Epithelial cell of esophagus (primary cell): ENCODE measurements around the gene PPP1R12B.

Experiments
- DNase-seq: peaks from one replicate; pipeline ENCODE4 v3.0.0; 2010; ENCODE audit warnings: low read depth
- H3K4me3 ChIP-seq: 2 replicates; pipeline ENCODE4 v1.5.1; 2011; ENCODE audit warnings: mild to moderate bottlenecking, low read length, control low read depth
- CTCF ChIP-seq: IDR thresholded peaks from 2 replicates; pipeline ENCODE4 v1.5.1; 2011; ENCODE audit warnings: low read depth, mild to moderate bottlenecking, low read length, control low read depth, inconsistent platforms; ENCODE audit not compliant: insufficient read depth; ENCODE audit errors: missing control alignments

Gene PPP1R12B

GRCh38 chr1:202310071-202310725, 38.3 kb upstream of the PPP1R12B start:
- H3K4me3 ChIP-seq = no peak overlapping the region
- TF ChIP-seq CTCF = no peak
- no peak for DNase-seq

GRCh38 chr1:202310746-202311145, 37.8 kb upstream of the PPP1R12B start:
- no peak for DNase-seq
- no peak overlapping the region for H3K4me3 ChIP-seq
- TF ChIP-seq CTCF = no peak

- no peak overlapping the region for H3K4me3 ChIP-seq
- no peak for TF ChIP-seq CTCF
- no peak for DNase-seq
These were observed 36.4 kb upstream of the PPP1R12B start for GRCh38 chr1:202311875-202312635.

GRCh38 chr1:202315576-202316168, 32.8 kb upstream of the PPP1R12B start:
- peak; percentile 99 for TF ChIP-seq CTCF
- DNase-seq = peak; percentile 82
- H3K4me3 ChIP-seq = no peak overlapping the region

- TF ChIP-seq CTCF = no peak
- no peak for DNase-seq
- no peak overlapping the region for H3K4me3 ChIP-seq
These were observed 32.3 kb upstream of the PPP1R12B start for GRCh38 chr1:202316186-202316585.

- TF ChIP-seq CTCF = no peak
- DNase-seq = no peak
- no peak overlapping the region for H3K4me3 ChIP-seq
These were observed 30.3 kb upstream of the PPP1R12B start for GRCh38 chr1:202317941-202318925.
